Neuronal stem cell (in vitro differentiated cells): ENCODE measurements around the gene BUB3.
A peak's percentile ranks its signal among the peaks of the same experiment; 100 is the strongest.

Experiments used
- DNase-seq: peaks from one replicate; pipeline ENCODE4 v3.0.0-alpha.2; 2013; ENCODE audit warnings: low spot score
- H2AFZ ChIP-seq: one replicate; pipeline ENCODE4 v1.6.1; 2013; ENCODE audit warnings: mild to moderate bottlenecking, low read length, inconsistent platforms
- H2AK5ac ChIP-seq: 2 replicates; pipeline ENCODE4 v1.6.1; 2013; ENCODE audit warnings: low read depth, mild to moderate bottlenecking, inconsistent platforms, low read length, moderate library complexity, mixed read lengths
- H2BK120ac ChIP-seq: 2 replicates; pipeline ENCODE4 v1.6.1; 2013; ENCODE audit warnings: low read depth, mild to moderate bottlenecking, inconsistent platforms, low read length, moderate library complexity, mixed read lengths
- H2BK12ac ChIP-seq: one replicate; pipeline ENCODE4 v1.6.1; 2013; ENCODE audit warnings: low read length, inconsistent platforms
- H2BK15ac ChIP-seq: 2 replicates; pipeline ENCODE4 v1.6.1; 2013; ENCODE audit warnings: mild to moderate bottlenecking, low read length, inconsistent platforms, mixed read lengths
- H2BK5ac ChIP-seq: one replicate; pipeline ENCODE4 v1.6.1; 2013; ENCODE audit warnings: inconsistent platforms, mild to moderate bottlenecking, low read length, moderate library complexity
- H3K14ac ChIP-seq: one replicate; pipeline ENCODE4 v1.6.1; 2013; ENCODE audit warnings: low read length, inconsistent platforms
- H3K18ac ChIP-seq: 2 replicates; pipeline ENCODE4 v1.6.1; 2013; ENCODE audit warnings: low read length, inconsistent platforms
- H3K23ac ChIP-seq: 2 replicates; pipeline ENCODE4 v1.6.1; 2013; ENCODE audit warnings: low read depth, mild to moderate bottlenecking, mixed read lengths, low read length, inconsistent platforms; ENCODE audit not compliant: poor library complexity
- H3K27ac ChIP-seq: replicated peaks from 3 replicates; pipeline ENCODE4 v1.5.1; 2013; ENCODE audit warnings: low read length, inconsistent platforms
- H3K27me3 ChIP-seq, 3 experiments: 2 replicates each; pipeline ENCODE4 v1.6.1; 2013; ENCODE audit warnings: low read length in 3 of 3, mild to moderate bottlenecking in 2 of 3, inconsistent platforms in 1 of 3, low read depth in 1 of 3, mixed read lengths in 1 of 3, moderate library complexity in 1 of 3; ENCODE audit not compliant: control insufficient read depth in 3 of 3, insufficient read depth in 3 of 3
- H3K36me3 ChIP-seq, 2 donors: replicated peaks in 1 of 2; 2 replicates each; pipeline ENCODE4 v1.6.1; 2013; ENCODE audit warnings: low read length in 2 of 2; ENCODE audit not compliant: control insufficient read depth in 2 of 2, insufficient read depth in 2 of 2
- H3K4ac ChIP-seq: 2 replicates; pipeline ENCODE4 v1.6.1; 2013; ENCODE audit warnings: inconsistent platforms, mild to moderate bottlenecking, low read length, moderate library complexity
- H3K4me1 ChIP-seq, 2 donors: 1 replicate in 1 of 2; 2 replicates in 1 of 2; pipeline ENCODE4 v1.6.1; 2013; ENCODE audit warnings: low read length in 2 of 2, low read depth in 1 of 2; ENCODE audit not compliant: control insufficient read depth in 2 of 2, insufficient read depth in 1 of 2
- H3K4me2 ChIP-seq: one replicate; pipeline ENCODE4 v1.6.1; 2013; ENCODE audit warnings: mild to moderate bottlenecking, low read length, inconsistent platforms; ENCODE audit not compliant: insufficient read depth, poor library complexity, severe bottlenecking
- H3K4me3 ChIP-seq, 2 donors: 2 replicates each; pipeline ENCODE4 v1.5.1; 2013; ENCODE audit warnings: low read length in 2 of 2, mild to moderate bottlenecking in 2 of 2, inconsistent platforms in 1 of 2, moderate library complexity in 1 of 2
- H3K79me1 ChIP-seq: one replicate; pipeline ENCODE4 v1.6.1; 2013; ENCODE audit warnings: low read depth, mild to moderate bottlenecking, inconsistent platforms, low read length, moderate library complexity
- H3K9ac ChIP-seq: one replicate; pipeline ENCODE4 v1.6.1; 2013; ENCODE audit warnings: mild to moderate bottlenecking, low read depth, low read length, inconsistent platforms; ENCODE audit not compliant: poor library complexity
- H3K9me3 ChIP-seq, 2 donors: replicated peaks in 1 of 2; 2 replicates each; pipeline versions ENCODE3 to v1.6.1; 2013; ENCODE audit warnings: low read length in 2 of 2, mild to moderate bottlenecking in 2 of 2, inconsistent platforms in 1 of 2, low read depth in 1 of 2, mixed read lengths in 1 of 2, moderate library complexity in 1 of 2; ENCODE audit not compliant: control insufficient read depth in 2 of 2, insufficient read depth in 1 of 2
- H4K8ac ChIP-seq: one replicate; pipeline ENCODE4 v1.6.1; 2013; ENCODE audit warnings: low read depth, mild to moderate bottlenecking, inconsistent platforms, low read length, moderate library complexity
- H4K91ac ChIP-seq: one replicate; pipeline ENCODE4 v1.6.1; 2013; ENCODE audit warnings: low read length, low read depth, mild to moderate bottlenecking, inconsistent platforms; ENCODE audit not compliant: poor library complexity
- WGBS, 2 donors: extraction: QIAGEN DNeasy Blood & Tissue Kit; methylation state at CpG; one replicate each; pipeline ENCODE4 v1.1.7; 2013; ENCODE audit warnings: missing lambda C conversion rate in 2 of 2, mixed read lengths in 1 of 2; ENCODE audit not compliant: insufficient read length in 2 of 2, insufficient replicate concordance in 1 of 2; ENCODE audit errors: extremely low coverage in 2 of 2; 5-methylcytosine and 5-hydroxymethylcytosine counted together

Gene BUB3

GRCh38 chr10:123149162-123149567, 5.0 kb upstream of the BUB3 start:
- Histone ChIP-seq H2BK12ac (no peak overlapping the region), H2BK15ac (peak overlapping the region; percentile 50), H3K4ac (no peak overlapping the region), H3K23ac (no peak overlapping the region), H2BK120ac (no peak overlapping the region), H3K4me1 (peaks cover 11 to 14% of the 10 kb centered on the region in 2 donors), H3K9me3 (peaks cover 0 to 2% of the 10 kb centered on the region in 2 donors), H3K79me1 (peaks cover 2% of the 10 kb centered on the region), H3K36me3 (no peaks in the 10 kb centered on the region), H2BK5ac (no peak overlapping the region), H2AK5ac (peak overlapping the region; percentile 50), H3K4me3 (peak overlapping the region in 1 of 2 donors; percentile 45), H2AFZ (peak overlapping the region; percentile 99), H3K18ac (peak overlapping the region; percentile 59), H3K14ac (no peak overlapping the region), H4K8ac (no peak overlapping the region), H3K9ac (no peak overlapping the region), H3K27ac (no peak overlapping the region), H3K4me2 (peak overlapping the region; percentile 97), H3K27me3 (peaks cover 61 to 94% (median 86%) of the 10 kb centered on the region in 3 experiments), H4K91ac (no peak overlapping the region)
- DNase-seq, result peak; percentile 9
- WGBS, 2 donors, result no CpG with 5 or more reads among the region's 12 CpGs

DNA sequence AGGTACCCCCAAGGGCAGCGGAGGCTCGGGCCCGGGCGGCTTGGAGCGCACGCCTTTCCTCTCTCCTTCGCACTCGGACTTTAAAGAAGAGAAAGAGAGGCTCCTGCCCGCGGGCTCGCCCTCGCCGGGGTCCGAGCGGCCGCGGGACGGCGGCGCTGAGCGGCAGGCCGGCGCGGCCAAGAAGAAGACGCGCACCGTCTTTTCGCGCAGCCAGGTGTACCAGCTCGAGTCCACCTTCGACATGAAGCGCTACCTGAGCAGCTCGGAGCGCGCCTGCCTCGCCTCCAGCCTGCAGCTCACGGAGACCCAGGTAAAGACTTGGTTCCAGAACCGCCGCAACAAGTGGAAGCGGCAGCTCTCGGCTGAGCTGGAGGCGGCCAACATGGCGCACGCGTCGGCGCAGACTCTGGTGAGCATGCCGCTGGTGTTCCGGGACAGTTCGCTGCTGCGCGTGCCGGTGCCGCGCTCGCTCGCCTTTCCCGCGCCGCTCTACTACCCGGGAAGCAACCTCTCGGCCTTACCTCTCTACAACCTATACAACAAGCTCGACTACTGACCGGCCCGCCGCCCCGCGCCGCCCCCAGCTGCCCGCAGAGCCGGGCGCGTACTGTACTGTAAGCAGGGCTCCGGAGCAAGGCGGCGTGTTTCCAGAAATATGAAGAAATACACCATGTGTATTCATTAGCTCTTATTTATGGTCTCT, 4.5 kb upstream of the BUB3 start:
- peak overlapping the region; percentile 45 to 74 for H3K4me3 ChIP-seq
- H2AK5ac ChIP-seq, result peak overlapping the region; percentile 50
- H2BK120ac ChIP-seq, result no peak overlapping the region
- DNase-seq, result peak; percentile 43
- no peak overlapping the region for H3K14ac ChIP-seq
- H3K4ac ChIP-seq, result no peak overlapping the region
- no peak overlapping the region for H3K27ac ChIP-seq
- no peak overlapping the region for H2BK5ac ChIP-seq
- H3K23ac ChIP-seq, result peak overlapping the region; percentile 44
- H3K18ac ChIP-seq, result peak overlapping the region; percentile 94
- peaks cover 11 to 14% of the 10 kb centered on the region in 2 donors for H3K4me1 ChIP-seq
- H2BK15ac ChIP-seq, result peak overlapping the region; percentile 50
- no CpG with 5 or more reads among the region's 76 CpGs for WGBS, 2 donors
- H3K9me3 ChIP-seq, result peaks cover 0 to 2% of the 10 kb centered on the region in 2 donors
- peak overlapping the region; percentile 97 for H3K4me2 ChIP-seq
- no peak overlapping the region for H2BK12ac ChIP-seq
- H3K79me1 ChIP-seq, result peaks cover 5% of the 10 kb centered on the region
- no peaks in the 10 kb centered on the region for H3K36me3 ChIP-seq
- peaks cover 58 to 88% (median 80%) of the 10 kb centered on the region in 3 experiments for H3K27me3 ChIP-seq
- H4K8ac ChIP-seq, result no peak overlapping the region
- H2AFZ ChIP-seq, result peak overlapping the region; percentile 99
- no peak overlapping the region for H3K9ac ChIP-seq
- H4K91ac ChIP-seq, result no peak overlapping the region

DNA sequence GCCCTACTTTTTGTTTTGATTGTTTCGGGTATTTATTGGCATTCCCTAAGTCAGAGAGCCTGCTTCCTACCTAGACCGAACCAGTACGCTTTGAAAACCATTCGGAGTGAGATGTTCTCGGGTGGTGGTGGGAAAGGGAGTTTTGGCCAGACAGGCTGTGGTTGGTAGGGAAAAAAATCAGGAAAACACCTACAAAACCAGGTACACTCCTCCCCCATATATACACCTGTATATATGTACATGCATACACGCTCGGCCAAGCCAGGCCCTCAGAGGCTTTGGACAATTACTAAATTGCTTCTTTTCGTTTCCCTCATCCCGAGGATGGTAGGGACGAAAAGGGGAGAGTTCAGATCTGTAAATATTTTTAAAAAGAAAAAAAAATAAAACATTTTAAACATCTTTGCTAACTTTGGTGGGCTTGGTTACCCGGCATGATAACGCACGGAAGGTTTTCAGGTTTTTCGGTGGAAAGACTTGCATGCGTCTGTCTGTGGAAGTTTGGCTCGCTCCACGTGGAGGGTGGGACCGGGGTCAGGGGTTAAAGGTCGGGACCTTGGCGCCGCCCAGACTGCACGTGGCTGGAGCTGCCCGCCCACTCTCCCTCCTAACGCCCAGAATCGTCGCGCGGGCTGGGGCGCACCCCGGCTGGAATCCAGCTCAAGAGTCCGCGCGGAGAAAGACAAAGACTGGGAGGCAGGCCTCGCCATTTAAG, 3.8 kb upstream of the BUB3 start:
- H3K14ac ChIP-seq, result no peak overlapping the region
- peak overlapping the region; percentile 50 for H2BK15ac ChIP-seq
- peak overlapping the region; percentile 99 for H2AFZ ChIP-seq
- H3K4me2 ChIP-seq, result peak overlapping the region; percentile 97
- H3K27me3 ChIP-seq, result peaks cover 51 to 81% (median 73%) of the 10 kb centered on the region in 3 experiments
- peak overlapping the region; percentile 45 to 66 for H3K4me3 ChIP-seq
- H3K18ac ChIP-seq, result peak overlapping the region; percentile 19
- H3K4me1 ChIP-seq, result peaks cover 11 to 18% of the 10 kb centered on the region in 2 donors
- H3K4ac ChIP-seq, result no peak overlapping the region
- H2BK120ac ChIP-seq, result no peak overlapping the region
- peak overlapping the region; percentile 10 for H3K23ac ChIP-seq
- no CpG with 5 or more reads among the region's 34 CpGs for WGBS, 2 donors
- peaks cover 0 to 7% of the 10 kb centered on the region in 2 donors for H3K36me3 ChIP-seq
- DNase-seq, result no peak
- H3K9me3 ChIP-seq, result peaks cover 0 to 2% of the 10 kb centered on the region in 2 donors
- no peak overlapping the region for H2BK5ac ChIP-seq
- no peak overlapping the region for H2BK12ac ChIP-seq
- no peak overlapping the region for H4K8ac ChIP-seq
- H3K9ac ChIP-seq, result no peak overlapping the region
- no peak overlapping the region for H4K91ac ChIP-seq
- H3K79me1 ChIP-seq, result peaks cover 7% of the 10 kb centered on the region
- H2AK5ac ChIP-seq, result no peak overlapping the region
- no peak overlapping the region for H3K27ac ChIP-seq
